HG03066 (cell line): Measurements from ENCODE around the gene RXFP4.
"Not testable (repeated sequence)": the region's sequence is repeated elsewhere in the genome, so short reads cannot be mapped to it uniquely, and the experiment has no call there.

Source experiments
- ATAC-seq: cut with Tn5 transposase; IDR thresholded peaks from one replicate; pipeline ENCODE4 v1.9.1; 2021; ENCODE audit warnings: low read depth; ENCODE audit not compliant: unreplicated experiment

RXFP4 gene

DNA sequence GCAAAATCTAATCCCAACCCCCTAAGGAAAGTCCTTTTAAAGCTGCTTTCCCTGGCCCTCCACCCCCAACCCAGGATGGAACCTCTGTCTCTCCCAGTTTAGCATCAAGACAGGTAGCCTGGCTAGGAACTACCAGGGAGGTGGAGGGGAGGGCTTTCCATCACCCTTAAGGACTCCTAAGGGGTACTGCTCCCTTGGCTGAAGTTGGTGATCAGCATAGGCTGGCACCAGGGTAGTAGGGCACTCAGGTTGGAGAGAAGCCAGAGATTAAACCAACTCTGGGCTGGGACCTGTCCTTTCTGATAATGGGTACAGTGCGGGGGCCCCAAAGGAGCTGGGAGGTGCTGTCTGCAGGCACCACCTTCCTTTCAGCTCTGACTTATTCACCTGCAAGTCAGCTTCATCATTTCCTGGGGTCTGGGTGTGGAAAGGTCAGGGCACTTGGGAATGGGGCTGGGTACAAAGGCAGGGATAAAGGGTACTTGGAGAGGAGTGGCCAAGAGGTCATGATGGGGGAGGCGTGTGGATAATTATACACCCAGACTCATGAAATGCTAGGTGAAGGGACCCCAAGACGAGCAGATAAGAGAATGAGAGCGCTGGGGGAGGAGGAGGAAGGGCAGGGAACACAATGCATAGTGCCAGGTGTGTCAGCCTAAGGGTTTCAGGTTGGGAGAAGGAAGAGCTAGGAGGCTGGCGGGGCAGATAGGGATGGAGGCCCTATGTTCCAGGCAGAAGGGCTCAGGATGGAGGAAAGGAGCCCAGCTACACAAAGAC is 35.7 kb downstream of the RXFP4 start:
- no peak for ATAC-seq

GRCh38 chr1:155977690-155978324 is 36.4 kb downstream of the RXFP4 start:
- ATAC-seq: no peak

DNA sequence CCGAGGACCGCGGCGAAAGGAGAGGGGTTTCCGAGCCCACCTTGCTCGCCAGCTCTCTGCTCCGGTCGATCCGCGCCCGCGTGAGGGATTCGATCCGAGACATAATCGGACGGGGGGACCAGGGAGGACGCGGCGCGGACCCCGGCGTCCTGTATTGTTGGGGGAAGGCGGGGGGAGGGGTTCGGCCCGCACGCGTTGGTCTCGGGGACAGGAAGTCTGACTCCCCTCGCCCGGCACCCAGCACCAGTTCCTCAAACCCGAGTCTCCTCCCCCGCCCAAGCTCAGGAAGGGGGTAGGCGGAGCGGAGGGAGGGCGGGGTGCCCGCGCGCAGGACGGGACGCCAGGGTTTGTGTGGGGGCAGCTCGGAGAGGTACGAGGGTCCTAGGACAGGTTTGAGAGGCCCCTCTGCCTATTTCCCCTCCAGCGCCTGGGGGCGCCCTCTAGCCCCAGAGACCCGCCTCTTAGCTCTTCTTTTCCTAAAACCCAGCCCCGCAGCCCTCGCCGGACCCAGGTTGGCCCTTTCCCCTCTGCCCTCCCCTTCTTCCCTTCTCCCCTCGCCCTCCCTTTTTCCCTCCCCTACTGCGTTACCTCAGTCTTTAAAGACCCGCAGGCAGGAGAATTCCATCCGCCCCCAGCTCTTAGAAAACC is 37.0 kb downstream of the RXFP4 start, which contains the start of gene ARHGEF2:
Gene ARHGEF2 (minus strand): TSS at position 223 of the 648 bp plus-strand sequence. CDS start 120 bp downstream, at position 103.
- ATAC-seq: no peak

DNA sequence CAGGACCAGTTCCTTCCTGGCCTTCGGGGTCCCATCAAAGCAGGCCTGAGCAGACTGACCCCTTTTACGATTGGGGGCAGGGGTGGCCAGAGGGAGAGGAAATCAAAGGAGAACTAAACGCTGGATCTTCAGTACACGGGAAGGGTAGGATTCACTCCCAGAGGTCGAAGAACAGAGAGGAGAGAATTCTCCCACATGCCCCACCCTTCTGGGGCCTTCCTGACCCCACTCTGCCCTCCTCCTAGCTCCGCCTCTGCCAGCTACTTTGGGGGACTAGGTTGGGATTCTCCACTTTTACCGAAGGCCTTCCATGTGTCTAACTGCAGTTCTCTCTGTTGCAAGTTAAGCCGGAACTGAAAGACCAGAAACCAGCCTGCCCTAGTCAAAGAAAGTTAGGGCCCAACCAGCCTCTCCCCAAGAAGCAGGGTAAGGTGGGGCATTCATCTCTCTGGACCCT is 37.6 kb downstream of the RXFP4 start:
- no peak for ATAC-seq

DNA sequence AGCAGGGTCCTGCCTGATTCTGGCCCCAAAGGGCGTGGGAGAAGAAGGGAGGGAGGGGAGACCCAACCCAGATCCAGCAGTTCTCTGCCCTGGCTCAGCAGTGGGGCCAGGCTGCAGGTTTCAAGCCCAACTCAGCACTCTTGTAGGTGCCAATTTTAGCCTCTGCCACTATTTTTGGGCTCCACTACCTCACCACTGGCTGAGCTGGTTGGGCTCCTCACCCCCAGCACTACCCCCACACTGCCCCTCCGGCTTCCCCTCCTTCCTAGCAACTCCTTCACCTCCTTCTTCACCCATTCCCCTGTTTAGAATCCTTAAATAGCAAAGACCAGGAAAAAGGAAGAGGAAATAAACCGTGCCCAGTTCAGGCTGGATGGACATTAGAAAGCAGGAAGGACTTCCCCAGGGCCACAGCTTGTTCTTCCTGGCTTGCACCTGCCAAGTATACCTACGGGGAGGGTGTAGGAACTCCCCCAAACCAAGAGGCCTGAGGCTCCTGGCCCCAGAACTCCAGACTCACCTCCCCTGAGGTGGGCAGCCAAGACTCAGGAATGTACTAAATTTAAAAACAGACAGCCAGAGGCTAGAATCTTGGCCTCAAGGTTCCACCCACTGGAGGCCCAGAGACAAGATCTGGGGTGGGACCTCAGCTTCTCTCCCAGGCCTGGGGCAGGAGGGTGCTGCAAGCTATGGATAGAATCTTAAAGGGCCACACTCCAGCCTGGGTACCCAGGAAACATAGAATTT is 38.3 kb downstream of the RXFP4 start:
- no peak for ATAC-seq

- ATAC-seq: no peak
Measured at GRCh38 chr1:155981266-155982088, 40.0 kb downstream of the RXFP4 start.

- ATAC-seq: no peak
Measured at GRCh38 chr1:155982106-155982505, 40.7 kb downstream of the RXFP4 start.

- ATAC-seq: no peak
Measured at GRCh38 chr1:155983191-155984024, 42.0 kb downstream of the RXFP4 start.

- no peak for ATAC-seq
Measured at GRCh38 chr1:155984341-155984740, 42.9 kb downstream of the RXFP4 start.

GRCh38 chr1:155984903-155985645 is 43.6 kb downstream of the RXFP4 start:
- ATAC-seq: not testable (repeated sequence)

- no peak for ATAC-seq
Measured at GRCh38 chr1:155989242-155990004, 48.0 kb downstream of the RXFP4 start.

DNA sequence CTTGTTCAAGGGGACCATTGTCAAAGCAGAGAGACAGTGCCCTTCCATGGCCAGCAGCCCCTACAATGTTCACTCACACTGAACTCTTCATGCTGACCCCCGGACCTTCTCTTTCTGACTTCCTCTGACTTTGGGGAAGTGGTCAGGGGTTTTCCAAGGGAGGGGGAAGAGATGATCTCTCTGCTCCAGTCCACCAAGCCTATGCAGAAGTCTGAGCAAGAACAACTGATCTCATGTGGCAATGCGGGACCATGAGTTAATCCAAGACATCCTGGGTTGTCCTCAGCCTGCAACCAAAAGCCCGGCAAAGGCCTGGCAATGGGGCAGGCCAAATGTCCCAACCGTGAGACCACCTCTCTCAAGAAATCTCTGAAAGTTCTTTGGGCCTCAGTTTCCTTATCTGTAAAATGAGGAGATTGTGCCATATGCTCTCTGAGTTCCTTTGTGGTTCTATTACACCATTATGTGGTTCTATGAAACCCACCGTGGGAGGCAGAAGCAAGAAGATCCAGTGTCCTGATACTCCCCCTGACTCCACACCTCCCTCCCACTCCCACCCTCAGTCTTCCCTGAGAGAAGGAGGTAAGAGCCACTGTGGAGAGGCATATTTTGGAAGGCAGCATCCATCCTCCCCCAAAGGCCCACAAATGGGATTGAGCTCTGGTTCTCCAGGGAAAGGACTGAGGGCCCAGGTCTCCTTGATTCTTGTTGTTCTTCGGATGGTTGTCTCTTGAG is 48.7 kb downstream of the RXFP4 start:
- ATAC-seq: no peak
